ENCODE data around the gene PEX14. TPM values are rescaled to one million over a fixed set of nuclear protein-coding genes. Genes with fewer than 3 reads are reported as not detected.

Gene PEX14
- total and polyA plus RNA-seq, 9 of the 15 experiments (the other 6 are each of a cell fraction or from before 2014, with no cell fraction given), result 2.6 to 45.7 (median 22.7) TPM

- Histone ChIP-seq H3K79me2 (ENCODE audit: control insufficient read depth, insufficient read depth, low read length) (no peaks in the 10 kb centered on the region), H3K36me3 (ENCODE audit: control insufficient read depth, insufficient read depth, low read length) (peaks cover 36% of the 10 kb centered on the region; the same call in 1 of the 3 replicates), H3K9me3 (replicated peaks; ENCODE audit: control insufficient read depth, insufficient read depth, low read depth, low read length) (no peaks in the 10 kb centered on the region), H3K4me2 (ENCODE audit: insufficient read depth, low read length) (no peak overlapping the region), H3K27ac (ENCODE audit: extremely low read depth, low read depth, low read length) (no peak overlapping the region), H2AFZ (ENCODE audit: low read depth, low read length) (no peak overlapping the region), H3K4me1 (replicated peaks in 1 of 2; ENCODE audit: control insufficient read depth in 2 of 2, insufficient read depth in 2 of 2, low read length in 2 of 2) (peaks cover 0 to 10% of the 10 kb centered on the region in 2 experiments; a peak in 1 of 5 replicates), H4K20me1 (replicated peaks; ENCODE audit: control insufficient read depth, insufficient read depth, low read length) (peaks cover 3% of the 10 kb centered on the region; the same call in 1 of the 2 replicates), H3K9me1 (ENCODE audit: control insufficient read depth, insufficient read depth, low read length) (no peaks in the 10 kb centered on the region), H3K4me3 (no peak overlapping the region), H3K27me3 (ENCODE audit: control insufficient read depth in 2 of 2, insufficient read depth in 2 of 2, low read length in 2 of 2) (no peaks in the 10 kb centered on the region), H3K9ac (ENCODE audit: insufficient read depth in 1 of 2, low read depth in 2 of 2, low read length in 2 of 2) (peak overlapping the region in 1 of 2 experiments; percentile 79; a peak in 2 of 4 replicates)
- intact Hi-C loops (cut with micrococcal nuclease) (no loop called here), in situ Hi-C loops (cut with MboI) (no loop called here)
- 78% methylated on average over 10 of the region's 10 CpGs for WGBS (ENCODE audit: insufficient coverage, low coverage, missing lambda C conversion rate)
- FAIRE-seq (no peak), ATAC-seq (no peak), DNase-seq (ENCODE audit: extremely low read depth in 1 of 4, low spot score in 3 of 4) (no peak)
- BruUV-seq (replicated peaks), result no TSS peak
- POLR2A ChIA-PET, result interaction anchor here (0.6 to 2.5 kb wide), 3 partner anchors 12 to 286 kb away, joined by 3 to 11 read pairs (median 4); no protein-coding TSS in a partner anchor
- TF ChIP-seq ZBTB8A (IDR thresholded peaks at IDR 0.05; ENCODE audit: partially characterized antibody) (no peak), CEBPG (CRISPR knock-in tag; IDR thresholded peaks at IDR 0.05) (no peak), CEBPG (tag; conservative IDR thresholded peaks at IDR 0.05 in 1 of 2, IDR thresholded peaks at IDR 0.05 in 1 of 2) (no peak), TEAD1 (CRISPR knock-in tag; IDR thresholded peaks at IDR 0.05) (no peak), BRF1 (IDR thresholded peaks at IDR 0.05; ENCODE audit: borderline replicate concordance, extremely low read depth, insufficient read length) (no peak), GATAD2A (IDR thresholded peaks at IDR 0.05) (no peak), ETS1 (conservative IDR thresholded peaks at IDR 0.05; ENCODE audit: control insufficient read depth, low read depth, low read length) (no peak), SMARCA4 (IDR thresholded peaks at IDR 0.05) (no peak)
- CTCF ChIA-PET (ENCODE audit: low intra/inter-chr PET ratio), result no interaction called here
These were observed 150.8 kb downstream of the PEX14 start for GRCh38 chr1:10625554-10625953.
